ENCODE results near the gene CD38.
"Not testable (repeated sequence)": the region's sequence is repeated elsewhere in the genome, so short reads cannot be mapped to it uniquely, and the experiment has no call there.

The CD38 gene

GRCh38 chr4:15778289-15779241 lies at the start of gene CD38:
CD38 (plus strand) TSS chr4:15778328; CDS start chr4:15778415, 87 bp downstream.
- peak in 1 of 4 experiments; percentile 34 for DNase-seq (ENCODE audit: low read depth in 4 of 4, low spot score in 1 of 4)

- DNase-seq (ENCODE audit: low read depth in 4 of 4, low spot score in 1 of 4) = no peak
Measured at GRCh38 chr4:15729910-15730533, 48.1 kb upstream of the CD38 start.

GRCh38 chr4:15733061-15733460 lies 45.1 kb upstream of the CD38 start:
- DNase-seq (ENCODE audit: low read depth in 4 of 4, low spot score in 1 of 4) = not testable (repeated sequence)

- no peak for DNase-seq (ENCODE audit: low read depth in 4 of 4, low spot score in 1 of 4)
Measured at GRCh38 chr4:15735536-15735935, 42.6 kb upstream of the CD38 start.

- no peak for DNase-seq (ENCODE audit: low read depth in 4 of 4, low spot score in 1 of 4)
Measured at GRCh38 chr4:15736514-15737050, 41.5 kb upstream of the CD38 start.

- DNase-seq (ENCODE audit: low read depth in 4 of 4, low spot score in 1 of 4) = no peak
Measured at GRCh38 chr4:15737255-15737654, 40.9 kb upstream of the CD38 start.

- no peak for DNase-seq (ENCODE audit: low read depth in 4 of 4, low spot score in 1 of 4)
Measured at GRCh38 chr4:15738877-15739276, 39.3 kb upstream of the CD38 start.

GRCh38 chr4:15740764-15741404 lies 37.2 kb upstream of the CD38 start:
- DNase-seq (ENCODE audit: low read depth in 4 of 4, low spot score in 1 of 4) = no peak

- no peak for DNase-seq (ENCODE audit: low read depth in 4 of 4, low spot score in 1 of 4)
Measured at GRCh38 chr4:15742083-15742582, 36.0 kb upstream of the CD38 start.

GRCh38 chr4:15742637-15743036 lies 35.5 kb upstream of the CD38 start:
- no peak for DNase-seq (ENCODE audit: low read depth in 4 of 4, low spot score in 1 of 4)

GRCh38 chr4:15744016-15744545 lies 34.0 kb upstream of the CD38 start:
- DNase-seq (ENCODE audit: low read depth in 4 of 4, low spot score in 1 of 4) = no peak

- no peak for DNase-seq (ENCODE audit: low read depth in 4 of 4, low spot score in 1 of 4)
Measured at GRCh38 chr4:15746110-15746509, 32.0 kb upstream of the CD38 start.

- no peak for DNase-seq (ENCODE audit: low read depth in 4 of 4, low spot score in 1 of 4)
Measured at GRCh38 chr4:15749001-15749400, 29.1 kb upstream of the CD38 start.

- DNase-seq (ENCODE audit: low read depth in 4 of 4, low spot score in 1 of 4) = no peak
Measured at GRCh38 chr4:15751153-15751552, 27.0 kb upstream of the CD38 start.

- no peak for DNase-seq (ENCODE audit: low read depth in 4 of 4, low spot score in 1 of 4)
Measured at GRCh38 chr4:15753081-15753480, 25.0 kb upstream of the CD38 start.

GRCh38 chr4:15753786-15754185 lies 24.3 kb upstream of the CD38 start:
- no peak for DNase-seq (ENCODE audit: low read depth in 4 of 4, low spot score in 1 of 4)

- DNase-seq (ENCODE audit: low read depth in 4 of 4, low spot score in 1 of 4) = no peak
Measured at GRCh38 chr4:15754323-15754722, 23.8 kb upstream of the CD38 start.

- DNase-seq (ENCODE audit: low read depth in 4 of 4, low spot score in 1 of 4) = peak in 1 of 4 experiments; percentile 20
Measured at GRCh38 chr4:15755321-15756155, 22.6 kb upstream of the CD38 start.

GRCh38 chr4:15756361-15756861 lies 21.7 kb upstream of the CD38 start:
- peak; percentile 35 to 61 (median 48) for DNase-seq (ENCODE audit: low read depth in 4 of 4, low spot score in 1 of 4)

- DNase-seq (ENCODE audit: low read depth in 4 of 4, low spot score in 1 of 4) = no peak
Measured at GRCh38 chr4:15757054-15757453, 21.1 kb upstream of the CD38 start.
